GM18520 (cell line): ENCODE data around the gene KIAA1755.

Source experiments
- ATAC-seq: cut with Tn5 transposase; IDR thresholded peaks from one replicate; pipeline ENCODE4 v1.9.1; 2021; ENCODE audit not compliant: unreplicated experiment

Gene KIAA1755

DNA sequence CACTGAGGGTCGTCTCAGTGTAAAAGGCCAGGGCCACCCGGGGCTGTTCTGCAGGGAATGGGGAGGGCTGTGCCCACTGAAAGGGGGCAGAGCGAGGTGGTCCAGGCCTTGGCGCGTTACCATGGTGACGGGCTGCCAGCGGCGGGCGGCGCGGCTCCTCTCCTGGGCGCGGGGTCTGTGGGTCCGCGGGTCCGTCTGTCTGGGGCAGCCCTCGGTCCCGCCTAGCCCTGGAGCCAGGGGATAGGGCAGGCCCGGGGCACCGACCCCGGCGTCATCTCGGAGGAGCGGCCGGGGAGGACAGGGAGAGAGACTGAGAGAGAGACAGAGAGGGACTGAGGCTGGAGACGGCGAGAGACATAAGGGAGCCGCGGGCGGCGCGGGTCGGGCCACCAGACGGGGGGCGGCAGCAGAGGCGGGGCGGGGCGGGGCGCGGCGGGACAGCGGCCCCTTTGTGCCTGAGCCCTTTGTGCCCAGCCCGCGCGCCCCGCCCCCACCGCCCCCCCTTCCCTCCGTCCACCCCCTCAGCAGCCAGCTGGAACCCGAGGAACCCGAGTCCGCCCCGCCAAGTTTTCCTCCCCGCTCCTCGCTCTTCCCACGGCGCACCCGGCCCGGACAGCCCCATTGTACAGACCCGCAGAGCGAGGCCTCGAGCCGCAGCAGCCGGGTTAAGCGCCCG lies at the start of gene KIAA1755:
Gene KIAA1755, minus strand, starts transcription at position 358 of the 676 bp plus-strand sequence. Its CDS starts 235 bp downstream, at position 123.
- no peak for ATAC-seq

- ATAC-seq, result no peak
Measured at GRCh38 chr20:38308447-38308846, 47.9 kb upstream of the KIAA1755 start.

DNA sequence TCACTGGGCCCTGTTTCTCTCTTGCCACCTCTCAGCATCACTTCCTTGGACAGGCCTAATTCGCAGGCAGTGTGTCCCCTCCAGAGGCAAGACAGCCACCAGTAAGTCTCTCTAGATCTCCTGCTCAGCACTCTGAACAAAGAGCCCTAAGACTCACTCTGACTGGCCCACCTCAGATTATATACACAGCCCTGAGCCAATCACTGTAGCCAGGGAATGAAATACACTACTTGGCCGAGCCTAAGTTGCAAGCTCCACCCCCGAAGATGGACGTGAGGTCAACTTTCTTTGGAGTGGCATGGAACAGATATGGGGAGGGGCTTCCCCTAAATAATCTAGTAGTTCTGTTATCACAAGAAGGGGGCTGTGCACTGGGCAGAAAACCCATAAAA lies 47.5 kb upstream of the KIAA1755 start:
- no peak for ATAC-seq

DNA sequence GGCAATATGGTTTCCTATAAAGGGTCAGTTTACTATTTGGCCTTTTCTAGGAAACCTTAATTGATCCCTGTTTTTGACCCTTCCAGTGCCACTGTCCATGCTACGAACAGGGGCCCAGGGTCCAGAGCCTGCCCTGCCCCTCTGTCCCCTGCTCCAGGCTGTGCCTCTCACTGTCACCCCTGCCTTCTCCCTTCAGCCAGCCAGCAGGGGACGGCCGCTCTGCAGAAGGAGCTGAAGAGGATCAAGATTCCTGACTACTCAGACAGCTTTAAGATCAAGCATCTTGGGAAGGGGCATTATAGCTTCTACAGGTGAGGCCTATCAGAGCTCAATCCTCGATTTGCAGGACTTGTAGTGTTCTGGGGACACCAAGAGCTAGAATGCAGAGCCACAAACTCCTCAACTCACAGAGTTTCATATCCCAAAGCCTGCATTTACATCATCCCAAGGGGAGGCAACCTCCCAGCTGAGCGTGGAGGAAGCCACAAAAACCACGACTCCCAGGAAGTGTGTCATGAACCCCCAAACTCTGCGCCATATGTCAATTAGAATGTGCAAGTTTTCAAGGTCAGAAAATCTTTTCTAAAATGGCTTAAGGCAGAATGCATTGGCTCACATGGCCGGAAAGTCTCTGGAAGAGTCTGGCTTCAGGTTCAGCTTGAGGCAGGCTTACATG lies 47.0 kb upstream of the KIAA1755 start:
- ATAC-seq, result no peak

GRCh38 chr20:38306379-38306778 lies 45.8 kb upstream of the KIAA1755 start:
- ATAC-seq, result no peak

DNA sequence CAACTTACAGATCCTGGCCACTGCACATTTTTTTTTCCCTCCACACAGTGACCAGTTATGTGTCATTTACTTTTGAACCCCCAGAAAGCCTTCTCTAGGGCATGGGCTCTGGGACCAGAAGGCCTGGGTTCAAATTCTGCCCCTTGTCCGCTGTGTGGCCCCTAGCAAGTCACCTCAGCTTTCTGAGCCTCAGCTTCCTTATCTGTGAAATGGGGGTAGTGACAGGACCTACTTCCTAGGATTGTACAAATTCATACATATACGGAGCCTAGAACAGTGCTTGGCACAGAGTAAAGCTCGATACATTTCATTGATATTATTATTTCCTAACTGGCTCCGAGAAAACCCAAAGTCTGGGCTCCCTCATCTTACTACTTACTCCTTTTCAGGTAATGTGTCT lies 45.0 kb upstream of the KIAA1755 start:
- no peak for ATAC-seq

DNA sequence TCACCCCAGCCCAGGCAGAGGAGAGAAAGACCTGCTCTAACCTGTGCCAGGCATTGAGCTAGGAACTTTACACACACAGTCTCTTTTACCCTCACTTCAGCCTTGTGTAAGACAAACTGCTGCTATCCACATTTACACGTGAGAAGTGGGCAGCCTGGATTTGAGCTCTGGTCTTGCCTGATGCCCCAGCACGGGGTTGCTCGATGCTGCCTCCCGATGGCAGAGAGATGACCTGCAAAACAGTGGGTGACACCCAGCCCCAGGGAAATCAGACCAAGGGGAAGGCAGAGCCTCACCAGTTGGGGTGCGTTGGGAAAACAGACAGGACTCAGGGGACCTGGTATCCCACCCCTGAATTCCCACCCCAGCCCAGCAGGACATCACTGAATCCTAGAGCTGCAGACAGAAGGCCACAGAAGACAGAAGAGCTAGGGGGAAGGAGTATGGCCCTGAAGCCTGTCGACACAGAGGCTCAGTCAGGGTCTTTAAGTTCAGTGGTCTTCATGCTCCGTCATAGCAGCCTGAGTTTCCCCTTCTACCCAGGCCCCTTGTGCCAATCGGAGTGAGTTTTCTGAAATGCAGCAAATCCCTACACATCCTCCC lies 44.4 kb upstream of the KIAA1755 start:
- no peak for ATAC-seq

DNA sequence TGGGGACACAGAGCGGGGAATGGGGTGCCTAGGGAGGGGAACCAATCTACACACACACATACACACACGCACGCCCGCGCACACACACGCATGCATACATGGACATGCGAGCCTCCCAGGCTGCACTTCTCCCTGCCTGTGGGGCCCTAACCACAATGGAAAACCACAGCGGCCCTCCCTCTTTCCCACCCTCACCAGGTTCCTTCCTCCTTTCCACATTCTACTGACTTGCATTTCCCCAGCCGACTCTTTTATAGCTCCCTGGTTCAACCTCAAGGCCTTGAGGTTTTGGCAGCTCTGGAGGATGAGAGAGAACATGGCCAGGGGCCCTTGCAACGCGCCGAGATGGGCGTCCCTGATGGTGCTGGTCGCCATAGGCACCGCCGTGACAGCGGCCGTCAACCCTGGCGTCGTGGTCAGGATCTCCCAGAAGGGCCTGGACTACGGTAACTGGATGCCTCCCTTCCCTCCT lies 43.4 kb upstream of the KIAA1755 start, which contains the start of gene BPI:
Gene BPI, plus strand, starts transcription at position 249 of the 472 bp plus-strand sequence. Its CDS starts 68 bp downstream, at position 317.
- no peak for ATAC-seq

- no peak for ATAC-seq
Measured at GRCh38 chr20:38302786-38303185, 42.3 kb upstream of the KIAA1755 start.

DNA sequence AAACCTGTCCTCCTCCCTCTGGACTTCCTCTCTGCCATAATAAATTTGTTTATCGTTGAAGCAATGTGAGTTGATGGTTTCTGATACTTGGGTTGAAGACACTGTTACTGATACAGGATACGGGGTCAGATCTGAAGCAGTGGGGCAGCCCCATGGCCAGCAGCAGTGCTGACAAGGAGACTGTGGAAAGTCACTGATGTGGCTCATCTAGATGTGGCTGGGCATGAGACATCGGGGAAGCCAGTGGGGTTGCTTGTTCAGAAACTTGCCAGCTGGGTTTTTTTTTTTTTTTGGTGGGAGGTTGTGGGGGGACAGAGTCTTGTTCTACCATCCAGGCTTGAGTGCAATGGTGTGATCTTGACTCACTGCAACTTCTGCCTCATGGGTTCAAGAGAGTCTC lies 40.8 kb upstream of the KIAA1755 start:
- no peak for ATAC-seq

GRCh38 chr20:38300438-38300837 lies 39.9 kb upstream of the KIAA1755 start:
- ATAC-seq, result no peak

DNA sequence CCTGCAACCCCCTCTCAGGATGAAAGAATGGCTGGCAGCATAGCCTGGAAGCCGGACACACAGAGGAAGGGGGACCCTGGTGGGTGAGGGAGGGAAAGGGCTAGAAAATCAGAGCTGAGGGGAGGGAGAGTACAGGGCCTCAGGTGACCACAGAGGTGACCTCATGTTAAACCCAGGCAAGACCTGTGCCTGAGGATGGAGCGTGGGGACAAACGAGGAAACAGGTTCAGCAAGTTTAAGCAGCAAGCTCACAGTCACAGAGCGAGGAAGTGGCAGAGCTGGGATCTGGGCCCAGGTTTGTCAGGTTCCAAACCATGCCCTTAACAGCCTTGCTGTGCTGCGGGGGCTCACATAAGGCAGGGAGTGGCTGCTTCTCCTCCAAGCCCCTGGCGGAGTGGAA lies 39.4 kb upstream of the KIAA1755 start:
- ATAC-seq, result no peak

- ATAC-seq, result no peak
Measured at GRCh38 chr20:38298768-38299288, 38.3 kb upstream of the KIAA1755 start.

DNA sequence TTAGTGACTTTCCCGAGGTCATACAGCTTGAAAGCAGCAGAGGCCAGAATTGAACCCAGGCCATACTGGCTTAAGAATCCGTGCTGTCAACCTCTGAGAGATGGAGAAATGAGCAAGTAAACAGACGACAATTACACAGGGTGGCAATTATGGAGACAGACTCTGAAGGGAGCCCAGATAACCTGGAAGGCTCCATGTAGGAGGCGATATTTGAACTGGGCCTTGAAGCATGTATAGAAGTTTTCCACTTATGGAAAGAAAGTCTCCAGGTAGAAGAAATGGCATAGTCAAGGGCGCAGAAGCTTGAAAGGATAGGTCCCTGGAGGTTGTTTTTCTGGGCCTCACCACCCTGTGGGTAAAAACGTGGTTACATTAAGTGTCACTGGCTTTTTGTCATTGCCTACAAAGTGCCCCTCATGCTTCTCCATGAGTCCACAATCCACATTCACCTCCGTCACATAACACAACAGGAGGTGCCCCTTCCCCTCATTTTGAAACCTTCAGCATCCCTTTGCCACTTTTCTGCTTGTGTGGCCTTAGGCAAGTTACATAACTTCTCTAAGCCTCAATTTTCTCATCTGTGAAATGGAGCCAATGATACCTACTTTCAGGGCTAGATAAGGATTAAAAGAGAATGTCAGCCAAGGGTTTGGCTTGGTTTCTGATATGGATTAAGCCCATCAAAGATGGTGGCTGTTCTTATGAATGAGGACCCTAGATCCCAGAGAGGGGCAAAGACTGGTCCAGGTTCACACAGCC lies 37.6 kb upstream of the KIAA1755 start:
- no peak for ATAC-seq

DNA sequence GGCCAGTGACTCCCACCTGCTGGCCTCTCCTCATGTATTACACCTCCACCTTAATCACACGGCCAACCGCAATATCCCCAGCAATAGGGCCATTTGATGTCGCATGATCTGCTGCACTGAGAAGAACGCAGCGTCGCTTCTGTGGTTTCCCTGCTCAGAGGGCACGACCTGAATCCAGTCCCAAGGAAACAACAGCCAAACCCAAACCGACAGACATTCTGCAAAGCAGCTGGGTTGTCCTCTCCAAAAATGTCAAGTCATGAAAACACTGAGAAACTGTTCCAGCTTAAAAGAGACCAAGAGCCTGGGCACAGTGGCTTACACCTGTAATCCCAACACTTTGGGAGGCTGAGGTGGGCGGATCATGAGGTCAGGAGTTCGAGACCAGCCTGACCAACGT lies 35.9 kb upstream of the KIAA1755 start:
- no peak for ATAC-seq

- no peak for ATAC-seq
Measured at GRCh38 chr20:38295811-38296210, 35.3 kb upstream of the KIAA1755 start.

- ATAC-seq, result no peak
Measured at GRCh38 chr20:38294076-38294591, 33.6 kb upstream of the KIAA1755 start.

DNA sequence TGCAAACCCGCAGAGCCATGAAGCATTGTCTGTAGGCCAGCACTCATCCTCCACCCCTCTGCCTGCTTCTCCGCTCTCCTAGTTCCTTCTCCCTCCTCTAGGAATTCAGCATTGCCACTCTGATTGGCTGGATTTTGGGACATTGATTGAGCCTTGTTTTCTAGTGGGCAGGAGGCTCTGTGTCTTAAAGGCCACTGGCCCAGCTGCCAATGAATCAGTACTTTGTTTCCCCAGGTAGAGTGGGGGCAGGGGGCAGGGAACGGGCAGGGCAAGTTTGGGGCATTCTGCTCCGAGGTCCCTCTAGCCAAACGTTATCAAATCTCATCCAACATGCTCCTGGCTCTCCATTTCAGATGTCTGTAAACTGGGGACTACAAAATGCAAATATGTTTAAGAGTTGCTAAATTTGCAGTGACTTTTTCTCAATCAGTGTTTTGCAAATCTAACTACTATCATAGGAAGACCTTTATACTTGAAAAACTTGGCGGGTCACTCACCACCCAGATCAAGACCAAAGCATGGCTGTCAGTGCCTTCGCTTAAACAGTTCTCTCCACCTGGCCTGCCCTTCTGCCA lies 33.0 kb upstream of the KIAA1755 start:
- ATAC-seq, result no peak

- ATAC-seq, result no peak
Measured at GRCh38 chr20:38291966-38292365, 31.4 kb upstream of the KIAA1755 start.
